ENCODE measurements around the gene RAE1. TPM values are rescaled to one million over a fixed set of nuclear protein-coding genes. Genes with fewer than 3 reads are reported as not detected.

The RAE1 gene
- polyA plus RNA-seq, 1 experiment: 39.0 TPM

GRCh38 chr20:57315976-57316480 lies 35.0 kb upstream of the RAE1 start:
- no peaks in the 10 kb centered on the region for H3K36me3 ChIP-seq (ENCODE audit: control insufficient read depth, insufficient read depth, low read length)
- no peak for DNase-seq (ENCODE audit: low read depth)
- ChIA-PET POLR2A (no interaction called here), CTCF (no interaction called here)
- H3K4me3 ChIP-seq (ENCODE audit: low read depth, low read length): no peak overlapping the region
- no peak for TF ChIP-seq CTCF (IDR thresholded peaks at IDR 0.05; ENCODE audit: insufficient read depth, low read depth, low read length)
- H3K27me3 ChIP-seq (ENCODE audit: control insufficient read depth, insufficient read depth, low read length): peaks cover 1% of the 10 kb centered on the region; the same call in 1 of the 2 replicates

- Histone ChIP-seq H3K4me3 (ENCODE audit: low read depth, low read length) (no peak overlapping the region), H3K27me3 (ENCODE audit: control insufficient read depth, insufficient read depth, low read length) (peaks cover 5% of the 10 kb centered on the region; the same call in 1 of the 2 replicates), H3K36me3 (ENCODE audit: control insufficient read depth, insufficient read depth, low read length) (no peaks in the 10 kb centered on the region)
- CTCF ChIA-PET: interaction anchor here (0.7 kb wide), 1 partner anchor 224 kb away, joined by 3 read pairs; no protein-coding TSS in a partner anchor
- no peak for TF ChIP-seq CTCF (IDR thresholded peaks at IDR 0.05; ENCODE audit: insufficient read depth, low read depth, low read length)
- POLR2A ChIA-PET: no interaction called here
- DNase-seq (ENCODE audit: low read depth): no peak
Observed at GRCh38 chr20:57316795-57317201, 34.3 kb upstream of the RAE1 start.

- H3K27me3 ChIP-seq (ENCODE audit: control insufficient read depth, insufficient read depth, low read length): peaks cover 6% of the 10 kb centered on the region; the same call in 1 of the 2 replicates
- no peak for TF ChIP-seq CTCF (IDR thresholded peaks at IDR 0.05; ENCODE audit: insufficient read depth, low read depth, low read length)
- no peak overlapping the region for H3K4me3 ChIP-seq (ENCODE audit: low read depth, low read length)
- no peak for DNase-seq (ENCODE audit: low read depth)
- ChIA-PET CTCF (interaction anchor here (0.6 to 1.9 kb wide), 3 partner anchors 149 to 227 kb away, joined by 3 to 4 read pairs (median 3); no protein-coding TSS in a partner anchor), POLR2A (no interaction called here)
- no peaks in the 10 kb centered on the region for H3K36me3 ChIP-seq (ENCODE audit: control insufficient read depth, insufficient read depth, low read length)
Observed at GRCh38 chr20:57317316-57317788, 33.7 kb upstream of the RAE1 start.

- no peak for DNase-seq (ENCODE audit: low read depth)
- Histone ChIP-seq H3K36me3 (ENCODE audit: control insufficient read depth, insufficient read depth, low read length) (no peaks in the 10 kb centered on the region), H3K4me3 (ENCODE audit: low read depth, low read length) (no peak overlapping the region), H3K27me3 (ENCODE audit: control insufficient read depth, insufficient read depth, low read length) (peaks cover 6% of the 10 kb centered on the region; the same call in 1 of the 2 replicates)
- POLR2A ChIA-PET: no interaction called here
- CTCF ChIA-PET: interaction anchor here (0.6 to 1.9 kb wide), 2 partner anchors 149 to 228 kb away, joined by 3 to 4 read pairs; no protein-coding TSS in a partner anchor
- no peak for TF ChIP-seq CTCF (IDR thresholded peaks at IDR 0.05; ENCODE audit: insufficient read depth, low read depth, low read length)
Observed at GRCh38 chr20:57317789-57318371, 33.2 kb upstream of the RAE1 start.

GRCh38 chr20:57319584-57319983 lies 31.5 kb upstream of the RAE1 start:
- no peak for TF ChIP-seq CTCF (IDR thresholded peaks at IDR 0.05; ENCODE audit: insufficient read depth, low read depth, low read length)
- no peak for DNase-seq (ENCODE audit: low read depth)
- ChIA-PET CTCF (no interaction called here), POLR2A (no interaction called here)
- Histone ChIP-seq H3K27me3 (ENCODE audit: control insufficient read depth, insufficient read depth, low read length) (peaks cover 8% of the 10 kb centered on the region), H3K4me3 (ENCODE audit: low read depth, low read length) (no peak overlapping the region), H3K36me3 (ENCODE audit: control insufficient read depth, insufficient read depth, low read length) (no peaks in the 10 kb centered on the region)
